Left colon (tissue), 2 donors: Measurements from ENCODE around the gene CEP70. TPM values are rescaled to one million over a fixed set of nuclear protein-coding genes. Genes with fewer than 3 reads are reported as not detected.
"Not testable (repeated sequence)": the region's sequence is repeated elsewhere in the genome, so short reads cannot be mapped to it uniquely, and the experiment has no call there.

Experiments
- ATAC-seq: fragments of 200-7000 bp; cut with Tn5 transposase; one replicate; pipeline ENCODE4 v1.9.1; 2020; ENCODE audit warnings: mild to moderate bottlenecking, moderate library complexity
- DNase-seq, 2 donors: peaks; one replicate each; pipeline ENCODE4 v3.0.0-alpha.2; 2020
- intact Hi-C, 2 donors: fragments of 100-400 bp; cut with DNase I in 1 of 2; cut with micrococcal nuclease in 1 of 2; formaldehyde crosslinking; loops; one replicate each; pipeline versions ENCODE4 v1.11.2 to v1.14.0; 2022; cut with DNase I, micrococcal nuclease
- total RNA-seq, 2 donors: library from RNA; stranded (reverse); fragmentation: NEBNext Ultra II Directional; extraction: Animal tissue kit (Norgen Biotek cat#: 25700); gene quantifications; one replicate each; pipeline ENCODE4 v1.2.1, GENCODE V29; 2021
- donor health status: DM: no; HTN: no; CAD: no.
- donor health status: DM: yes; HTN: yes; CAD: no.

Gene CEP70
- total RNA-seq, 2 donors from 2014 or later: 35.8 to 36.4 TPM

- no peak for DNase-seq
- intact Hi-C loops: loop anchor here in 1 of 2 donors (5.0 to 10.0 kb wide), 2 partner anchors 240 to 322 kb away; partner anchors contain the start of gene PIK3CB
- no peak for ATAC-seq
Measured at GRCh38 chr3:138594935-138595610, 1.0 kb upstream of the CEP70 start.

GRCh38 chr3:138593488-138594149 lies 441 bp downstream of the CEP70 start:
- DNase-seq: peak in 1 of 2 donors; percentile 34
- ATAC-seq: peak; percentile 3
- intact Hi-C loops: loop anchor here in 1 of 2 donors (10.0 kb wide), 1 partner anchor 241 kb away; the partner anchor contains the start of gene PIK3CB

DNA sequence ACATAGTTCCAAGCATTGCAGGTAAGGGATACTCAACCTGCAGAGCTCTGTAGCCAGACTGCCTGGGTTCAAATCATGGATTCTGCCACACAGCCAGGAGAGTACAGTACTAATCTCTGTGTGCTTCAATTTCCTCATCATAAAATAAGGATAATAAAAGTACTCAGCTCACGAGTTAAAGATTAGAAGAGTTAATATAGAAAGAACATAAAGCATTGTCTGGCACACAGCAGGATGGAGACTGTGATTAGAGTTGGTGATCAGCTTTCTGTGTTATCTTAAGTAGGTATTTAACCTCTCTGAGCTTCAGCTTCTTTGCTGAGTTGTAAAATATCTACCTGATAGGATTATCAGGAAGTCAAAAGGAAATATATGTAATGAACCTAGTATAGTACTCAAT lies 2.7 kb downstream of the CEP70 start:
- ATAC-seq: peak; percentile 59
- intact Hi-C loops: loop anchor here in 1 of 2 donors (10.0 kb wide), 1 partner anchor 243 kb away; the partner anchor contains the start of gene PIK3CB
- no peak for DNase-seq

- DNase-seq (no peak), ATAC-seq (no peak)
- intact Hi-C loops: no loop called here
Measured at GRCh38 chr3:138588445-138588844, 5.6 kb downstream of the CEP70 start.

GRCh38 chr3:138587374-138587773 lies 6.7 kb downstream of the CEP70 start:
- DNase-seq (no peak), ATAC-seq (no peak)
- intact Hi-C loops: no loop called here

DNA sequence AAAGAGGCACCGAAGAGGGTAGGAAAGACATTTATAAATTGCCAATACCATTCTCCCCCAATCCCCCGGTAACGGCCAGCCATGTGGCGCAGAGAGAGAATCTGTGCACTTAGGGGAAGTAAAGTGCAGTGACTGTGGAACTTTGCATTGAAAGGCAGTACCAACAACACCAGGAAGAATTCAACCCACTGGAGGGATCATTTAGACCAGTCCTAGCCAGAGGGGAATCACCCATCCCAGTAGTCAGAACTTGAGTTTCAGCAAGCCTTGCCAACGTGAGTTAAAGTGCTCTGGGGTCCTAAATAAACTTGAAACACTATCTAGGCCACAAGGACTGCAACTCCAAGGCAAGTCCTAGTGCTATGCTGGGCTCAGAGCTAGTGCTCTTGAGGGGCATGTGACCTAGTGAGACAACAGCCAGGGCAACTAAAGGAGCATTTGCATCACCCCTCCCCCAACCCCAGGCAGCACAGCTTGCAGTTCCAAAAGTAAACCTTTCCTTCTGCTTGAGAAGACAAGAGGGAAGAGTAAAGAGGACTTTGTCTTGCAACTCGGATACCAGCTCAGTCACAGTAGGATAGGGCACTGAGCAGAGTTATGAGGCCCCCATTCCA lies 15.0 kb downstream of the CEP70 start:
- intact Hi-C loops: no loop called here
- DNase-seq: no peak

GRCh38 chr3:138578141-138578540 lies 15.9 kb downstream of the CEP70 start:
- ATAC-seq: no peak

More for the DNA sequence above, 15.0 kb downstream of the CEP70 start:
- no peak for ATAC-seq

DNA sequence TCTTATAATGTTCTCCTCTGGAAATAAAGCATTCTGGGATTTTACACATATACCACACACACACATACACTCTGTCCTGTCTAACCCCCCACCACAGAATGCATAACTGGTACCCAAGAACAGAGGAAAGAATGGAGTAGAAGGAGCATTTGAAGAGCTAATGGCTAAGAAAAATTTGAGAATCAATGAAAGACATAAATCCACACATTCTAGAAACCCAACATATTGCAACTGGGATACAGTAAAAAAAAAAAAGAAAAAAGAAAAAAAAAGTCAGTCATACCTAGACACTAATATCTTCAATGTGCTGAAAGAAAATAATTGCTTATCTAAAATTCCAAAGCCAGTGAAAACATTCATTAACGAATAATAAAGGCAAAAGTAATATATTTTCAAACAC lies 20.9 kb downstream of the CEP70 start:
- DNase-seq: no peak
- ATAC-seq: no peak
- intact Hi-C loops: no loop called here

More at GRCh38 chr3:138578141-138578540, 15.9 kb downstream of the CEP70 start:
- DNase-seq: no peak
- intact Hi-C loops: no loop called here

GRCh38 chr3:138569624-138570023 lies 24.4 kb downstream of the CEP70 start:
- intact Hi-C loops, ATAC-seq: not testable (repeated sequence)

DNA sequence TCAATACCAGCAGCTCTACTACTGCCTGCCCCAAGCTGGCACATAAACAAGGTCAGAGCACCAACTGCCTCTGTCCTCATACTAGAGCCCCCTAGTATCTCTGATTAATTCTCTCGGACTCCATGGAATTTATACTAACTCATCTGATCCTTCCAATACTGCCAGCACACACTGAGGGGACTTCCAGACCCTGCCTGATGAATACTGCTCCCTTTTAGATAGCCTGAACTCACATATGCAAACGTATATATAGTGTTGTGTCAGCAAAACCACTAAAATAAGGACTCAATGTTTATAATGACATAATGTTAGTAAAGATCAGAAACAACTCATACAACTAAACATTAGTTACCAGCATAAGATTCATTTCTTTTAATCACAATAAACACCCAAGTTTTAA lies 25.0 kb downstream of the CEP70 start:
- DNase-seq (no peak), ATAC-seq (no peak)
- intact Hi-C loops: no loop called here

More at GRCh38 chr3:138569624-138570023, 24.4 kb downstream of the CEP70 start:
- not testable (repeated sequence) for DNase-seq

GRCh38 chr3:138567403-138567802 lies 26.7 kb downstream of the CEP70 start:
- intact Hi-C loops: no loop called here
- DNase-seq (no peak), ATAC-seq (no peak)

DNA sequence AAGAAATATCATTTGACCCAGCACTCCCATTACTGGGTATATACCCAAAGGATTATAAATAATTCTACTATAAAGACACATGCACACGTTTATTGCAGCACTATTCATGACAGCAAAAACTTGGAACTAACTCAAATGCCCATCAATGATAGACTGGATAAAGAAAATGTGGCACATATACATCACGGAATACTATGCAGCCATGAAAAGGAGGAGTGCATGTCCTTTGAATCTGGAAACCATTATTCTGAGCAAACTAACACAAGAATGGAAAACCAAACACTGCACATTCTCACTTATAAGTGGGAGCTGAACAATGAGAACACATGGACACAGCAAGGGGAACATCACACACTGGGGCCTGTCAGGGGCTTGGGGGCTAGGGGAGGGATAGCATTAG lies 27.8 kb downstream of the CEP70 start:
- ATAC-seq, DNase-seq, intact Hi-C loops: not testable (repeated sequence)

DNA sequence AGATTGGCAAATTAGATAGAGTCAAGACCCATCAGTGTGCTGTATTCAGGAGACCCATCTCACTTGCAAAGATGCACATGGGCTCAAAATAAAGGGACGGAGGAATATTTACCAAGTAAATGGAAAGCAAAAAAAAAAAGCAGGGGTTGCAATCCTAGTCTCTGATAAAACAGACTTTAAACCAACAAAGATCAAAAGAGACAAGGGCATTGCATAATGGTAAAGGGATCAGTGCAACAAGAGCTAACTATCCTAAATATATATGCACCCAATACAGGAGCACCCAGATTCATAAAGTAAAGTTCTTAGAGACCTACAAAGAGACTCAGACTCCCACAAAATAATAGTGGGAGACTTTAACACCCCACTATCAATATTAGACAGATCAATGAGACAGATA lies 31.2 kb downstream of the CEP70 start:
- intact Hi-C loops, DNase-seq, ATAC-seq: not testable (repeated sequence)

GRCh38 chr3:138560501-138560900 lies 33.6 kb downstream of the CEP70 start:
- DNase-seq: no peak
- intact Hi-C loops: no loop called here
- ATAC-seq: no peak

GRCh38 chr3:138559134-138559533 lies 34.9 kb downstream of the CEP70 start:
- ATAC-seq (no peak), DNase-seq (no peak)
- intact Hi-C loops: no loop called here

- intact Hi-C loops, ATAC-seq, DNase-seq: not testable (repeated sequence)
Measured at GRCh38 chr3:138554775-138555174, 39.3 kb downstream of the CEP70 start.

- DNase-seq, intact Hi-C loops, ATAC-seq: not testable (repeated sequence)
Measured at GRCh38 chr3:138550958-138551357, 43.1 kb downstream of the CEP70 start.

GRCh38 chr3:138549179-138549977 lies 44.7 kb downstream of the CEP70 start:
- intact Hi-C loops: no loop called here
- ATAC-seq (no peak), DNase-seq (no peak)
